Type B pancreatic cell (in vitro differentiated cells): ENCODE measurements around the gene RAI1. TPM values are rescaled to one million over a fixed set of nuclear protein-coding genes. Genes with fewer than 3 reads are reported as not detected.

ENCODE experiments used
- DNase-seq: peaks from one replicate; pipeline ENCODE4 v3.0.0; 2021; ENCODE audit warnings: mixed read lengths; ENCODE audit not compliant: unreplicated experiment; ENCODE audit errors: extremely low spot score
- H3K27ac Mint-ChIP-seq: 2 replicates; pipeline ENCODE4 v1.8.0; 2021; ENCODE audit warnings: mild to moderate bottlenecking, mixed read lengths
- H3K27me3 Mint-ChIP-seq: 2 replicates; pipeline ENCODE4 v1.8.0; 2021; ENCODE audit warnings: mixed read lengths
- H3K36me3 Mint-ChIP-seq: 2 replicates; pipeline ENCODE4 v1.8.0; 2021; ENCODE audit warnings: mixed read lengths
- H3K4me1 Mint-ChIP-seq: one replicate; pipeline ENCODE4 v1.8.0; 2021; ENCODE audit warnings: mixed read lengths; ENCODE audit not compliant: unreplicated experiment
- H3K4me3 Mint-ChIP-seq: 2 replicates; pipeline ENCODE4 v1.8.0; 2021; ENCODE audit warnings: mild to moderate bottlenecking, mixed read lengths
- H3K9me3 Mint-ChIP-seq: 2 replicates; pipeline ENCODE4 v1.8.0; 2021; ENCODE audit warnings: mixed read lengths
- total RNA-seq: library from RNA; stranded (reverse); gene quantifications from 2 replicates; pipeline ENCODE4 v1.2.1, GENCODE V29; 2021; ENCODE audit warnings: low replicate concordance
- TF ChIP-seq, protein P1 (sequence below): fragments of 200-600 bp; sonication (generic); conservative IDR thresholded peaks from 2 replicates; pipeline ENCODE4 v1.5.0; 2021; ENCODE audit warnings: antibody characterized with exemption, mild to moderate bottlenecking

The RAI1 gene
- total RNA-seq, 1 donor from 2014 or later: 61.1 TPM

DNA sequence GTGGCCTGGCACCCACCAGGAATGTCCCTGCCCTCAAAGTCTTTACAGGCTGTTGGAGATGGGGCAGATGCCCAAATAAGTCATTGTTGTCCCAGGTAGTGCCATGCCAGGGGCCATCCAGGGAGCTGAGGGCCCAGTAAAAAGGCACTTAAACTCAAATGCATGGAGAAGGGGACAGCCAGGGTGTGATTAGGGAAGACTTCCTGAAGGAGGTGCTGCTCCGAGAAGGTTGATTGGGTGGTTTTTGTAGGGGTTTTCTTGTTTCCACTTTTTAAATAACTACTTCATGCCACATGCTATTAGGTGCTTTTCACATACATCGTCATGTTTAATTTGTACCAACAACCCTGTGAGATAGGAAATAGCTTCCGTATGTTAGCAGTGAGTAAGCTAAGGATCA, 66.9 kb downstream of the RAI1 start:
- Mint-ChIP-seq H3K4me1 (peaks cover 56% of the 10 kb centered on the region), H3K9me3 (no peaks in the 10 kb centered on the region), H3K27me3 (no peaks in the 10 kb centered on the region), H3K4me3 (no peak overlapping the region), H3K36me3 (peaks cover 5% of the 10 kb centered on the region), H3K27ac (peak overlapping the region; percentile 17)
- TF ChIP-seq, protein P1, sequence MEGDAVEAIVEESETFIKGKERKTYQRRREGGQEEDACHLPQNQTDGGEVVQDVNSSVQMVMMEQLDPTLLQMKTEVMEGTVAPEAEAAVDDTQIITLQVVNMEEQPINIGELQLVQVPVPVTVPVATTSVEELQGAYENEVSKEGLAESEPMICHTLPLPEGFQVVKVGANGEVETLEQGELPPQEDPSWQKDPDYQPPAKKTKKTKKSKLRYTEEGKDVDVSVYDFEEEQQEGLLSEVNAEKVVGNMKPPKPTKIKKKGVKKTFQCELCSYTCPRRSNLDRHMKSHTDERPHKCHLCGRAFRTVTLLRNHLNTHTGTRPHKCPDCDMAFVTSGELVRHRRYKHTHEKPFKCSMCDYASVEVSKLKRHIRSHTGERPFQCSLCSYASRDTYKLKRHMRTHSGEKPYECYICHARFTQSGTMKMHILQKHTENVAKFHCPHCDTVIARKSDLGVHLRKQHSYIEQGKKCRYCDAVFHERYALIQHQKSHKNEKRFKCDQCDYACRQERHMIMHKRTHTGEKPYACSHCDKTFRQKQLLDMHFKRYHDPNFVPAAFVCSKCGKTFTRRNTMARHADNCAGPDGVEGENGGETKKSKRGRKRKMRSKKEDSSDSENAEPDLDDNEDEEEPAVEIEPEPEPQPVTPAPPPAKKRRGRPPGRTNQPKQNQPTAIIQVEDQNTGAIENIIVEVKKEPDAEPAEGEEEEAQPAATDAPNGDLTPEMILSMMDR: peak; percentile 50
- DNase-seq: no peak

DNA sequence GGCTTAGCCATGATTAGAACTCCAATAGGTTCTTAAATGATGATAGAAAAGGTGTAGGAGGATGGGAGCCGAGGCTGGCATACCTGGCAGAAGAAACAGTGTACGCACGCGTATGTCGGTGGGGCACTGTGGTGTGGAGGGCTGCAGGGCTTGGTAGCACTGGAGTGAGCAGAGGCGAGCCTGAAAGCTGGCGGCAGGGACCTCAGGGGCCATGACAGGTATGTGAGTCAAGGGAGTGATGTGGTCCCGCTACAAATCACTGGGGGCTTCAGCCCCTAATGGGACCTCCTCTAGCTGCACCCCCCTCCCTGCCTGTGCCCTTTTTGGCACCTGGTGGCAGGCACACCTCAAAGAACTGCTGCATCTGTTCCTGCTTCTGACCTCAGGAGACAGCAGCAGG, 67.3 kb downstream of the RAI1 start:
- DNase-seq: no peak
- Mint-ChIP-seq H3K4me1 (peaks cover 60% of the 10 kb centered on the region), H3K27me3 (no peaks in the 10 kb centered on the region), H3K9me3 (no peaks in the 10 kb centered on the region), H3K36me3 (peaks cover 5% of the 10 kb centered on the region), H3K27ac (no peak overlapping the region), H3K4me3 (no peak overlapping the region)
- TF ChIP-seq, protein P1: no peak

DNA sequence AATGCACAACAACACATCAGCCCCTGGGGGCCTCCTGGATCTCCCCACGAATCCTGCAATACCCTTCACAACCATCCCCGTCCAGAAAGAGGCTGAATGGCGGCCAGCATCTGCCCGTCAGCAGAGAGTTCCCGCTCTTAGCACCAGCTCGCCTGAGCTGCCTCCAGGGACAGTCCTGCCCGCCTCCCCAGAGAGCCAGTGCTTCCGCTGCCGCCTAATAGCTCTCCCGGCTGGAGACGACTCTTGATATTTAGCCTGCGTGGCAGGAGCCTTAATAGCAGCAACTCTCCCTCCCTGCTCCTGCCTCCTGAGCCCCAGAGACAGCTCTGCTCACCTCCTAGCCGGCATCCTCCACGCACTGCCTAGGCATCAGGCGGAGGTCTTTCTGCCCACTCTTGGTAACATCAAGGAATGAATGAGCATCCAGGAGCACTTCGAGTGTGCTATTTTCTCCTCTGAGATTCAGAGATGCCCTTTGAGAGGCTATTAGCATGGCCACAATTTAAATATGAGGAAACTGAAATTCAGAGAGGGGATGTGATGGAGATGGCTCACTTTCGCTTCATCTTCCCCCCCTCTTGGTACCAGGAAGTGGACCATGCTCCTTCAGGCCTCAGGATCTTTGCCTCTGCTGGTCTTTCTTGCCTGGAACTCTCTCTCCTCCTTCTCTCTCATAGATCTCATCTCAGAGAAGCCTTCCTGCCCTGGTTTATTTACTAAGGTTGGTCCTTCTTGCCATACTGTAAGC, 67.9 kb downstream of the RAI1 start:
- peaks cover 60% of the 10 kb centered on the region for H3K4me1 Mint-ChIP-seq
- peaks cover 5% of the 10 kb centered on the region for H3K36me3 Mint-ChIP-seq
- peak overlapping the region; percentile 24 for H3K4me3 Mint-ChIP-seq
- no peak for DNase-seq
- TF ChIP-seq, protein P1: no peak
- H3K27me3 Mint-ChIP-seq: no peaks in the 10 kb centered on the region
- no peaks in the 10 kb centered on the region for H3K9me3 Mint-ChIP-seq
- H3K27ac Mint-ChIP-seq: peak overlapping the region; percentile 72

DNA sequence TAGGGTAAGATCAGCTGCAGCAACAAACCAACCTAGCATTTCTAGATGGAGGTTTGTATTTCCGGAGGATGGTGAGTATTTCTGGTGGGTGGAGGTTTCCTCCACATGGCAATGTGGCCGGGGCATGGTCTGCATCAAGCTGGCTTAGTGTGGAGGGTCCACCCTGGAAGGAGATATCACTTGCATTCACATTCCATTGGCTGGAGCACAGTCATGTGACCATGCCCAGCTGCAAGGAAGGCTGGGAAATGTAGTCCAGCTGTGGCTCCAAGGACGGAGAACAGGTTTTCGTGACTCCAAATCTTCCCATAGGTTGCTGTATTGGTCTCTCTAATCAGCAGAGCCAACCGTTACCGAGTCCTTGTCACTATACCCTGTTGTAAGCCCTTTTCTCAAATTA, 68.7 kb downstream of the RAI1 start:
- H3K27ac Mint-ChIP-seq: peak overlapping the region; percentile 72
- H3K9me3 Mint-ChIP-seq: no peaks in the 10 kb centered on the region
- peak overlapping the region; percentile 24 for H3K4me3 Mint-ChIP-seq
- H3K4me1 Mint-ChIP-seq: peaks cover 57% of the 10 kb centered on the region
- DNase-seq: no peak
- H3K27me3 Mint-ChIP-seq: no peaks in the 10 kb centered on the region
- TF ChIP-seq, protein P1: no peak
- H3K36me3 Mint-ChIP-seq: peaks cover 3% of the 10 kb centered on the region

DNA sequence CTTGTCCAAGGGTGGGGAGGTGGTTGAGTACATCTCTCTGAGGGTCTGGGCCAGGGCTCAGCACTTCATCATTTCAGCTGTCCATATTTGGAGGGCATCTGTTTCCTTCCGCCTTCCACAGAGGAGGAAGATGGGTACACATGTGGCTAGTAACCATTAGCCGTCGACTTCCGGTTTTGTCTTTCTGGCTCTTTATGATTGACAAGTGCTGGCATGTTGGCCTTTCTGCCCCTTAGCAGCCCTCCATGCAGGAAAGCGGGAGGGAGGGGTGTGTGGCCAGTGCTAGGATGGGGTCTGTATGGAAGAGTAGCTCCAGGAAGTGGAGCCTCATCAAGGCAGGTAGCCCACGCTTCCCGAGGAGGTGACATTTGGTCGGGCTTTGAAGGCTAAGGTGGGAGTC, 69.6 kb downstream of the RAI1 start:
- peak overlapping the region; percentile 95 for H3K27ac Mint-ChIP-seq
- H3K36me3 Mint-ChIP-seq: no peaks in the 10 kb centered on the region
- no peaks in the 10 kb centered on the region for H3K9me3 Mint-ChIP-seq
- TF ChIP-seq, protein P1: no peak
- no peaks in the 10 kb centered on the region for H3K27me3 Mint-ChIP-seq
- peaks cover 57% of the 10 kb centered on the region for H3K4me1 Mint-ChIP-seq
- no peak for DNase-seq
- H3K4me3 Mint-ChIP-seq: no peak overlapping the region
